ENCODE results near the gene SULF2. TPM values are rescaled to one million over a fixed set of nuclear protein-coding genes. Genes with fewer than 3 reads are reported as not detected.

SULF2 gene
- total RNA-seq, 1 donor from 2014 or later, result 24.0 TPM

DNA sequence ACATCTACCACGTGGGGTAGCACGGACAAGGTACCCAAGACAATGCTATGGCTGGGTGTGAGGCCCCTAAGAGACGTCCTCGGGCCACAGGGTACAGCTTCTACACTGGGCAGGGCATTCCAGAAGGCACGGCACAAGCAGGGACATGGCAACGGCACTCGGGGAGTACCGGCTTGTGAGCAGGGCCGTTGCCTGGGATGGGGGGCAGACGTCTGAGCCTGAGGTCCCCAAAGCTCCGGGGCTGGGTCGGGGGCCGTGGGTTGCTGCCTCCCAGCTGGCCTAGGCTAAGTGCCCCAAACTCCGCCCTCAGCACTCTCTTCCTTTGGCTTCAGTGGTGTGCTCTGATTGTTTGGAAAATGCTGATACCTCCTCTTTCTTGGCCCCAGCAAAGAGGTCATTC, 110.6 kb downstream of the SULF2 start:
- no peak overlapping the region for H2AFZ ChIP-seq (replicated peaks)
- H3K4me1 Mint-ChIP-seq, result peaks cover 17% of the 10 kb centered on the region
- TF ChIP-seq, protein P1, sequence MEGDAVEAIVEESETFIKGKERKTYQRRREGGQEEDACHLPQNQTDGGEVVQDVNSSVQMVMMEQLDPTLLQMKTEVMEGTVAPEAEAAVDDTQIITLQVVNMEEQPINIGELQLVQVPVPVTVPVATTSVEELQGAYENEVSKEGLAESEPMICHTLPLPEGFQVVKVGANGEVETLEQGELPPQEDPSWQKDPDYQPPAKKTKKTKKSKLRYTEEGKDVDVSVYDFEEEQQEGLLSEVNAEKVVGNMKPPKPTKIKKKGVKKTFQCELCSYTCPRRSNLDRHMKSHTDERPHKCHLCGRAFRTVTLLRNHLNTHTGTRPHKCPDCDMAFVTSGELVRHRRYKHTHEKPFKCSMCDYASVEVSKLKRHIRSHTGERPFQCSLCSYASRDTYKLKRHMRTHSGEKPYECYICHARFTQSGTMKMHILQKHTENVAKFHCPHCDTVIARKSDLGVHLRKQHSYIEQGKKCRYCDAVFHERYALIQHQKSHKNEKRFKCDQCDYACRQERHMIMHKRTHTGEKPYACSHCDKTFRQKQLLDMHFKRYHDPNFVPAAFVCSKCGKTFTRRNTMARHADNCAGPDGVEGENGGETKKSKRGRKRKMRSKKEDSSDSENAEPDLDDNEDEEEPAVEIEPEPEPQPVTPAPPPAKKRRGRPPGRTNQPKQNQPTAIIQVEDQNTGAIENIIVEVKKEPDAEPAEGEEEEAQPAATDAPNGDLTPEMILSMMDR (IDR thresholded peaks at IDR 0.05), result no peak
- no peak for TF ChIP-seq EZH2 (IDR thresholded peaks at IDR 0.05)
- TF ChIP-seq EZH2phosphoT487 (IDR thresholded peaks at IDR 0.05), result no peak

DNA sequence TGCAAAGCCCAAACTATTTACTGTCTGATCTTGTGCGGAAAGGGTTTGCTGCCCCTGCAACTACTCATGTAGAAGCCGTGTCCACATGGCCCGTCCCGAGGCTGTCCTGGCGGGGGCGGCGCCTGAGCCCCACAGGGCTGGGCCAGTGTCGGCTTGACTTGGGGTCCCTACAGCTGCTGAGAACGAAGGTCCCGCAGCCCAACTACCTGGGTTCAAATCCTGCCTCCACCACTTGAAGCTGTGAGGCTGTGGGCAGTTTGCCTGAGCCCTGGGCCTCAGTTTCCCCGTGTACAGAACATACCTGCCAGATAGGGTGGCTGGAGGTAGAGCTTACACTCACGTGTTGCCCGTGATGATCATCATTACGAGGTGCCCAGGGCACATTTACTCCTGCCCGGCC, 111.1 kb downstream of the SULF2 start:
- Histone ChIP-seq H3K79me2 (ENCODE audit: low read depth) (no peaks in the 10 kb centered on the region), H3K9me3 (ENCODE audit: low read depth) (no peaks in the 10 kb centered on the region), H3K9ac (no peak overlapping the region), H3K27ac (no peak overlapping the region), H3K27me3 (no peaks in the 10 kb centered on the region), H3K4me2 (no peak overlapping the region), H3K4me1 (no peaks in the 10 kb centered on the region), H2AFZ (replicated peaks) (no peak overlapping the region), H3F3A (ENCODE audit: low read depth) (no peaks in the 10 kb centered on the region), H3K36me3 (no peaks in the 10 kb centered on the region), H4K20me1 (ENCODE audit: low read depth) (no peaks in the 10 kb centered on the region), H3K4me3 (no peak overlapping the region)
- no peaks in the 10 kb centered on the region for H3K36me3 Mint-ChIP-seq
- TF ChIP-seq EZH2 (IDR thresholded peaks at IDR 0.05) (no peak), EZH2phosphoT487 (IDR thresholded peaks at IDR 0.05) (no peak)
- TF ChIP-seq, protein P1 (IDR thresholded peaks at IDR 0.05), result no peak
- DNase-seq (ENCODE audit: low spot score), result no peak
- peaks cover 17% of the 10 kb centered on the region for H3K4me1 Mint-ChIP-seq
- no peak overlapping the region for H3K27ac Mint-ChIP-seq
- H3K9me3 Mint-ChIP-seq, result no peaks in the 10 kb centered on the region
- H3K4me3 Mint-ChIP-seq, result no peak overlapping the region
- H3K27me3 Mint-ChIP-seq (ENCODE audit: insufficient read depth, low read depth), result peaks cover 10% of the 10 kb centered on the region

More for the DNA sequence above, 110.6 kb downstream of the SULF2 start:
- no peaks in the 10 kb centered on the region for H3K4me1 ChIP-seq
- H3K9me3 ChIP-seq (ENCODE audit: low read depth), result no peaks in the 10 kb centered on the region
- H4K20me1 ChIP-seq (ENCODE audit: low read depth), result no peaks in the 10 kb centered on the region
- no peaks in the 10 kb centered on the region for H3K36me3 ChIP-seq
- H3K27me3 ChIP-seq, result no peaks in the 10 kb centered on the region
- H3K36me3 Mint-ChIP-seq, result no peaks in the 10 kb centered on the region
- no peak for DNase-seq (ENCODE audit: low spot score)
- H3K4me3 ChIP-seq, result no peak overlapping the region
- no peaks in the 10 kb centered on the region for H3K79me2 ChIP-seq (ENCODE audit: low read depth)
- no peaks in the 10 kb centered on the region for H3F3A ChIP-seq (ENCODE audit: low read depth)
- H3K27ac ChIP-seq, result no peak overlapping the region
- H3K4me2 ChIP-seq, result no peak overlapping the region
- no peaks in the 10 kb centered on the region for H3K9me3 Mint-ChIP-seq
- no peak overlapping the region for H3K27ac Mint-ChIP-seq
- no peak overlapping the region for H3K9ac ChIP-seq
- H3K27me3 Mint-ChIP-seq (ENCODE audit: insufficient read depth, low read depth), result peaks cover 11% of the 10 kb centered on the region
- no peak overlapping the region for H3K4me3 Mint-ChIP-seq

DNA sequence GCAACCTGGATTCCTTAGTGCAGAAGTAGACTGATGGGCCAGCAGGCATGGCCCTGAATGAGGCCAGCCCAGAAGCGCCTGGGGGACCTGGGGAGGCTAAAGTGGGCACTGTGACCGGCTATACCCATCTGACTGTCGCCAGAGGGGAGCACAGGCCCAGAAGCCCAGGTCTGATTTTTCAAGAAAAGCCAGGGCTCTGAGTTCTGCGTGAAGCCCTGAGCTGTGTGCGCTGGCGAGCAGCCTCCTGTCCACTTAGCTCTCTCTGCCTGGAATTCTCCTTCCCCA, 111.7 kb downstream of the SULF2 start:
- Mint-ChIP-seq H3K4me1 (peaks cover 17% of the 10 kb centered on the region), H3K4me3 (no peak overlapping the region), H3K36me3 (peaks cover 3% of the 10 kb centered on the region), H3K9me3 (no peaks in the 10 kb centered on the region), H3K27ac (no peak overlapping the region), H3K27me3 (ENCODE audit: insufficient read depth, low read depth) (peaks cover 7% of the 10 kb centered on the region)
- Histone ChIP-seq H3K9me3 (ENCODE audit: low read depth) (no peaks in the 10 kb centered on the region), H3K4me2 (no peak overlapping the region), H3K27ac (no peak overlapping the region), H3K4me1 (no peaks in the 10 kb centered on the region), H2AFZ (replicated peaks) (no peak overlapping the region), H3K27me3 (no peaks in the 10 kb centered on the region), H3K36me3 (no peaks in the 10 kb centered on the region), H3K79me2 (ENCODE audit: low read depth) (no peaks in the 10 kb centered on the region), H3K9ac (no peak overlapping the region), H3F3A (ENCODE audit: low read depth) (no peaks in the 10 kb centered on the region), H4K20me1 (ENCODE audit: low read depth) (no peaks in the 10 kb centered on the region), H3K4me3 (no peak overlapping the region)
- TF ChIP-seq EZH2phosphoT487 (IDR thresholded peaks at IDR 0.05) (no peak), EZH2 (IDR thresholded peaks at IDR 0.05) (no peak)
- TF ChIP-seq, protein P1 (IDR thresholded peaks at IDR 0.05), result no peak
- no peak for DNase-seq (ENCODE audit: low spot score)
